ENCODE results near the gene ACADVL.
"Not testable (repeated sequence)": the region's sequence is repeated elsewhere in the genome, so short reads cannot be mapped to it uniquely, and the experiment has no call there.

The ACADVL gene

GRCh38 chr17:7241090-7241733, 21.5 kb downstream of the ACADVL start:
- H3K27me3 ChIP-seq (replicated peaks; ENCODE audit: control insufficient read depth, insufficient read depth, low read length), result no peaks in the 10 kb centered on the region
- no peak for DNase-seq (ENCODE audit: extremely low read depth, insufficient read length)
- peak overlapping the region; percentile 97 for H3K4me3 ChIP-seq (replicated peaks; ENCODE audit: low read depth, low read length)
- H3K36me3 ChIP-seq (ENCODE audit: control insufficient read depth, insufficient read depth, low read length), result peaks cover 14% of the 10 kb centered on the region
- TF ChIP-seq CTCF (IDR thresholded peaks at IDR 0.05; ENCODE audit: insufficient read depth, low read length, poor library complexity, severe bottlenecking), result no peak

- no peak for TF ChIP-seq CTCF (IDR thresholded peaks at IDR 0.05; ENCODE audit: insufficient read depth, low read length, poor library complexity, severe bottlenecking)
- DNase-seq (ENCODE audit: extremely low read depth, insufficient read length), result peak; percentile 88
Observed at GRCh38 chr17:7241783-7242716, 22.3 kb downstream of the ACADVL start, which contains the start of gene GABARAP. Gene GABARAP (minus strand): TSS chr17:7242449. CDS start chr17:7242330, 119 bp downstream.

GRCh38 chr17:7242717-7243452, 23.1 kb downstream of the ACADVL start:
- H3K27me3 ChIP-seq (replicated peaks; ENCODE audit: control insufficient read depth, insufficient read depth, low read length), result no peaks in the 10 kb centered on the region
- no peak for TF ChIP-seq CTCF (IDR thresholded peaks at IDR 0.05; ENCODE audit: insufficient read depth, low read length, poor library complexity, severe bottlenecking)
- peak; percentile 92 for DNase-seq (ENCODE audit: extremely low read depth, insufficient read length)
- H3K4me3 ChIP-seq (replicated peaks; ENCODE audit: low read depth, low read length), result peak overlapping the region; percentile 97
- peaks cover 9% of the 10 kb centered on the region for H3K36me3 ChIP-seq (ENCODE audit: control insufficient read depth, insufficient read depth, low read length)

More at GRCh38 chr17:7241783-7242716, 22.3 kb downstream of the ACADVL start, which contains the start of gene GABARAP:
- peak within 1 kb of the TSS; percentile 97 for H3K4me3 ChIP-seq (replicated peaks; ENCODE audit: low read depth, low read length)
- H3K27me3 ChIP-seq (replicated peaks; ENCODE audit: control insufficient read depth, insufficient read depth, low read length), result no peaks in the 10 kb centered on the region
- H3K36me3 ChIP-seq (ENCODE audit: control insufficient read depth, insufficient read depth, low read length), result peaks cover 9% of the 10 kb centered on the region

- peak overlapping the region; percentile 97 for H3K4me3 ChIP-seq (replicated peaks; ENCODE audit: low read depth, low read length)
- no peak for TF ChIP-seq CTCF (IDR thresholded peaks at IDR 0.05; ENCODE audit: insufficient read depth, low read length, poor library complexity, severe bottlenecking)
- no peaks in the 10 kb centered on the region for H3K27me3 ChIP-seq (replicated peaks; ENCODE audit: control insufficient read depth, insufficient read depth, low read length)
- DNase-seq (ENCODE audit: extremely low read depth, insufficient read length), result no peak
- peaks cover 9% of the 10 kb centered on the region for H3K36me3 ChIP-seq (ENCODE audit: control insufficient read depth, insufficient read depth, low read length)
Observed at GRCh38 chr17:7243453-7243729, 23.7 kb downstream of the ACADVL start.

- not testable (repeated sequence) for DNase-seq (ENCODE audit: extremely low read depth, insufficient read length); H3K27me3 ChIP-seq (replicated peaks; ENCODE audit: control insufficient read depth, insufficient read depth, low read length); H3K36me3 ChIP-seq (ENCODE audit: control insufficient read depth, insufficient read depth, low read length); H3K4me3 ChIP-seq (replicated peaks; ENCODE audit: low read depth, low read length)
Observed at GRCh38 chr17:7243838-7244237, 24.1 kb downstream of the ACADVL start.

- TF ChIP-seq CTCF (IDR thresholded peaks at IDR 0.05; ENCODE audit: insufficient read depth, low read length, poor library complexity, severe bottlenecking), result no peak
- Histone ChIP-seq H3K27me3 (replicated peaks; ENCODE audit: control insufficient read depth, insufficient read depth, low read length) (no peaks in the 10 kb centered on the region), H3K36me3 (ENCODE audit: control insufficient read depth, insufficient read depth, low read length) (peaks cover 7% of the 10 kb centered on the region), H3K4me3 (replicated peaks; ENCODE audit: low read depth, low read length) (no peak overlapping the region)
- no peak for DNase-seq (ENCODE audit: extremely low read depth, insufficient read length)
Observed at GRCh38 chr17:7246779-7247178, 27.0 kb downstream of the ACADVL start.
